Measurements from ENCODE around the gene APEH.
"Not testable (repeated sequence)": the region's sequence is repeated elsewhere in the genome, so short reads cannot be mapped to it uniquely, and the experiment has no call there.

Gene APEH

DNA sequence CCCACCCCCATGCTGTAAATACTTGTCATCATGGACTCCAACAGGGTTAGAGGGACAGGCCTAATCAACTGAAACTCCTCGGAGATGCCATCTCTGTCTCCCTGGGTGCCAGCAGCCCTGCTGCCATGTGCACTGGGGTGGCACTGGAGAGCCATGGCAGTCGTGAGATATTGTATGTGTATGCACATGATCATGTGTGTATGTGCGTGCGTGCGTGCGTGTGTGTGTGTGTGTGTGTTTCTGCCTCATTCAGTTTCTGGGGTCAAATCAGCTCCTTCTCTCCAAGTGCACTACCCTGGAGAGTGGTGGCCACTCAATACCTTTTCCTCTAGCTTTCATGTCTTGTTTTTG, 3.2 kb upstream of the APEH start:
- no peak for DNase-seq

DNA sequence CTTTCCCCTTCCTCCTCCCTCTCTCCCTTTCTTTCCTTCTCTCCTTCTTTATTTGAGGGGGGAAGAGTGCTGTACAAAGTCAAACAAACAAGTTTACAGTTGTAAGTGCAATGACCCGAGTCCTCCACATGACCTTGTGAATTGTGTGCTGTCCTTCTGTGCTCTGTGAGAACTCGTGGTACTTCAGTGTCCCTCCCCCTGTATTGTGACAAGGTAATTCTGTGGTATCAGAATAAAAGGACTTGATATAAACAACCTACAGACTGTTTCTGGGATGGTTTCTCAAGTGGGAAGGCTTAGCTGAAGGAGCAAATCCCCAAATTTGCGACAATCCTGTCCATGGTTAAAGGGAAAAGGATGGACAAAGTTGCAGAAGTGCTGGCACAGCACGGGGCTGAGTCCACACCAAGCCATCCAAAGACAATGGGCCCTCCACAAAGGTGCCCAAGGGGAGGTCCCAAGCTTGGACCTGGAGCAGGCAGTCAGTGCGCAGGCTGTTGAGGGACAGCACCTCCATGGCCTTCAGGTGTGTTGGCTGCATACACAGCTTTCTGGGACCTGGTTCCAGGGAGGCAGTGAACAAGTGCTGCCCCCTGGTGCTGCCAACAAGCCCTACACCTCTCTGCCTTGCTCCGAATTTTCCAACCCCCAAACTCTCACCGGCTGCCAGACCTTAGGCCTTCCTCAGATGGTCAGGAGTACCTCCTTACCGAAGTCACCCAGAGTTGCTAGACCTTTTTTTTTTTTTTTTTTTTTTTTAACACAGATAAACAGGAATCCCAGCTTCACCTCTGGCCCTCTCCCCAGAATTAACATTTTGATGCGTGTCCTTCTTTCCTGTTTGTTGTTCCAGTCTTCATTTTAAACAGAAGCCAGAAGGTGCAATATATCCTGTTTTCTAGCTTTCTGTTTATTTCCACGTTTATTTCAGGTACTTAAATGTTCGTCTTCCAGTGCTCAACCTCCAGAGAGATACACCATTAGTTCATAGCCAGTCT, 2.6 kb upstream of the APEH start:
- no peak for DNase-seq

DNA sequence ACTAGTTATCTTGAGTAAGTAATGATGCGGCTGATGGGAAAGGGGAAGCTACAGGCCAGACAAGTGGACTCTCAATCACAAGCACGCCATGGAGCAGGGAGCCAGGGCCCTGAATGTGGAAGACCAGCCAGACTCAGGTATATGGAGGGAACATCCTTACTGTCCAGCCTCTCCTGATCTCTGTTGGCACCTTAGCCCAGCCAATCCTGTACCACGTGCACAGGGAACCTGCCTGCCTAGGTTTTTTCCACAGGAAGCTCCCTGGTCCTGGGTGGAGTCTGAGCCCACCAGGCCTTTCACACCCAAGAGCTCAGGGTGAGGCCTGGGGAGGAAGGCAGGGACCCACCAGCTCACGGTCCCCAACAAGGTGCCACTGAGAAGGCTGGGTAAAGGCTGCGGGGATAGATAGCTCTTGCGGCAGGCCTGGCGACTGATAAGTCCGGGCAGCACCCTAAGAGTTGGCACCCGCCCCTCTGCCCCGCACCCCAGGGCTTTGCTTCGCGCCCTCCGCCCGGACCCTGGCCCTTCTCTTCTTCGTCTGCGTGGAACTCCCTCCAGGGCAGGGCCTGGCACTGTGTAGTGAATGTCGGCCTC, 933 bp upstream of the APEH start:
- no peak for DNase-seq

DNA sequence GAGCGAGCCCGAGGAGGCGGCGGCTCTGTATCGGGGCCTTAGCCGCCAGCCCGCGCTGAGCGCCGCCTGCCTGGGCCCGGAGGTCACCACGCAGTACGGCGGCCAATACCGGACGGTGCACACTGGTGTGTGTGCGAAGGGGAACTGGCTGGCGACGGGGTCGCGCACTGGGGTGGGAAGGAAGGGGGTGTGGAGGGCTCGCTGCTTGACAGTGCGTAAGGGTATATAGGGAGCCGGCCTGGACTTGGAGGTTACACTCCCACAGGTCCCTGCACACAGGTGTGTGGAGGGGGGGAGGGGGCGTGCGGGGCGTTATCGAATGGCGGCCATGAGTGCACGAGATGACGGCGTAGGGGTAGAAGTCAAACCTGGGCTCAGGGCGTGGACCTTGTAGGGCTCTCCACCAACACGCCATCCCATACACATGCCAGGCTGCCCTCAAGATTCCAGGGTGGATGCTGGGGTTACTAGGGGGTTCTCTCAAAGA, 389 bp downstream of the APEH start:
- DNase-seq = no peak

DNA sequence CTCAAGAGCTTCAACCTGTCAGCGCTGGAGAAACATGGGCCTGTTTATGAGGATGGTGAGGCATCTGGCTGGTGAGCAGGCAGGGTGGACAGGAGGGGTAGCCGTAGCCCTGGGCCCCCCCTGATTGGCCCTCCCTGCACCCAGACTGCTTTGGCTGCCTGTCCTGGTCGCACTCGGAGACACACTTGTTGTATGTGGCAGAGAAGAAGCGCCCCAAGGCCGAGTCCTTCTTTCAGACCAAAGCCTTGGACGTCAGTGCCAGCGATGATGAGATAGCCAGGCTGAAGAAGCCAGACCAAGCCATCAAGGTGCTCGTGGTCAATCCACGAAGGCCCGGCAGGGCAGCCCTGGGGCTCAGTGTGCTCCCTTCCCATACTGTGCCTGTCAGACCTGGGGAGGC, 1.8 kb downstream of the APEH start:
- no peak for DNase-seq

DNA sequence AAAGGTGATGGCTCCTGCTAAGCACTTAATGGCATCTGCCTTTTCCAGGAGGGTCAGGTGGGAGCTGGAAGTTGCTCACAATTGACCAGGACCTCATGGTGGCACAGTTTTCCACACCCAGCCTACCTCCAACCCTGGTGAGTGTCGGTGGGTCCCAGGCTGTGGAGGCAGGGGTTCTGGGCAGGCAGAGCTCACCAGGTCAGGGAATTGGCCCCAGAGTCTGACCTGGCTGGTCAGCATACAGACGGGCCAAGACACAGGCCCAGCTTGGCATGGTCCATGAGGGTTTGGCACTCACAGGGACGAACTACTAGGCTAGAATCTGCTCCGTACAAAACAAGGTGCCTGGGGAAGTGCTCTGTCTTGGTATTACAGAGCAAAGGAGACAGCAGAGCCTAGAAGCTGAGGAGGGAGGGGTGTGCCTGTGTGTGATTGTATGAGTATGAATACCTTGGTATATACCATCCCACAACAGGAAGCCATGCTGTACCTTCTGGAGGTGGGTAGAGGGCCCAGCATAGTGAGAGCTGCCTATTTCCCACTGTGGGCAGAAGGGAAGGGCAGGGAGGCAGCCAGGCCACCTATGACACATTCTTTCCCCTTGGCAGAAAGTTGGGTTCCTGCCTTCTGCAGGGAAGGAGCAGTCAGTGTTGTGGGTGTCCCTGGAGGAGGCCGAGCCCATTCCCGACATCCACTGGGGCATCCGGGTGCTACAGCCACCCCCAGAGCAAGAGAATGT, 6.5 kb downstream of the APEH start:
- no peak for DNase-seq

DNA sequence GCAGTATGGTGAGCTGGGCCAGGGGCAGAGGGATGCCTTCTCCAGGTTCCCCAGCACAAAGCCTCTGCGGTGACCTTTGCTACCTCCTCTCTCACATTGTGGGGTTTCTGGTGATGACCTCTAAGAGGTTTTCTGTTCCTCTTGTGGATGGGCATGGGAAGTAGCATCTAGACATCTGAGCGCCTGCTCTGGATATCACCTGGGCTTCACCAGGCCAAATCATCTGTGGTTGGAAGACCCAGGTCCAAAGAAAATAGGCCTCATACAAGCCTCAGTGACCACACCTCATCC, 7.0 kb downstream of the APEH start:
- DNase-seq = no peak

DNA sequence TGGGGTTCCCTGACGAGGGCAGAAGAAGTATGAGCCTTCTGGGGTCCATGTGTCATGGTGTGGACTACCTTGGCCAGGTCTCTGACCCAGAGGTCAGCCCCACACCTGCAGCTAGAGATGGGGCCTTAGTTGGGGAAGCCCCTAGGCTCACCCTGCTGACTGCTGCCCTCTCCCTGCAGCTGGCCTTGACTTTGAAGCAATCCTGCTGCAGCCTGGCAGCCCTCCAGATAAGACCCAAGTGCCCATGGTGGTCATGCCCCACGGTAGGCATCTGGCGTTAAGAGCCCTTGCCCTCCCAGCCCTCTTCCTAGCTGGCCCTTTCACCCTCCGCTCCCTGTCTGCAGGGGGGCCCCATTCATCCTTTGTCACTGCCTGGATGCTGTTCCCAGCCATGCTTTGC, 7.4 kb downstream of the APEH start:
- no peak for DNase-seq

DNA sequence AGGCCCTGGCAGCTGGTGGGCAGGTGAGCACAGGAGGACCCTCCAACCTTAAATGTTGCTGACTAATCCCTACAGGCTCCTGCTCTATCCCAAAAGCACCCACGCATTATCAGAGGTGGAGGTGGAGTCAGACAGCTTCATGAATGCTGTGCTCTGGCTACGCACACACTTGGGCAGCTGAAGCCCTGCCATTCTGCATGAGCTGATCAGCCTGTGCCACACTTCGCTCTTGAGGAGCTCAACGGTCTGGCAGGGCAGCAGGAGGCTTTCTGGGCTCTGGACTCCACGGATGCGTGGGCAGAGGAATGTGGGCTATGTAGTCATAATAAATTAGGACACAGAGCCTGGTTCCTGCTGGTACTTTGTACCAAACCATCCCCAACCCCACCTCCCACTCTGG, 9.0 kb downstream of the APEH start:
- no peak for DNase-seq

DNA sequence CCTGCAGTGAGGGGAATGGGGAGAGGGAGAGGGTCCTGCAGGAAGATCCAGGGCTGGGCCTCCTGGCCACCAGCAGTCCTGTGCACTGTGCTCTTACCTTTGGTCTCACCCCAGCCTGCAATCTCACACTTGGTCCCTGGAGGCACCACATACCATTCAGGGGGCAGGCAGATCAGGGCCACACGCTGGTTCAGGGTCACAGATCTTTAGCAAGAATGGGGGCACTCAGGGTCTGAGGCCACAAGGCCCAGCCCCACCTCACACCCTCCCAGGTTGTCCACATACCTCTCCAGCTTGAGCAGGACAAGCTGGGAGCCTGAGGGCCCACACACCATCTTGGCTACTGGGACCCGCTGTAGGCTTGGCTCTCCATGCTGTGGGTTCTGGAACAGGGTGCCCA, 10.3 kb downstream of the APEH start:
- not testable (repeated sequence) for DNase-seq

DNA sequence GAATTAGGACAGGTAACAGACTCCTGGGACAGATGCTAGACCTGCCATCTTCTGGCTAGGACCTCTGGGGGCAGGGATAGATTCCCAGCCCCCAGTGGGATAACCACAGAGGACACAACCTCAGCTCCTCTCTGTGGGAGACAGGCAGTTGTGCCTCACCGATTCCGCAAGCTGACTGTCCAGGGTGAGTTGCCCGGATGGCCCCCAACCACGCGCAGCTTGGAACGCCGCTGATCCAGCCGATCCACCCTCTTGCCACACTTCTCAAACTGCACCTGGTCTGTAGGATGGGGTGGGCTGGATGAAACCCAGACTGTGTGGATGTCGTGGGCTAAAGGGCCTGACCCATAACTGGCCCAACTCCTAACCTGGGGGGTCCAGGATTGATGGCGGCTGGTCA, 11.0 kb downstream of the APEH start:
- not testable (repeated sequence) for DNase-seq

DNA sequence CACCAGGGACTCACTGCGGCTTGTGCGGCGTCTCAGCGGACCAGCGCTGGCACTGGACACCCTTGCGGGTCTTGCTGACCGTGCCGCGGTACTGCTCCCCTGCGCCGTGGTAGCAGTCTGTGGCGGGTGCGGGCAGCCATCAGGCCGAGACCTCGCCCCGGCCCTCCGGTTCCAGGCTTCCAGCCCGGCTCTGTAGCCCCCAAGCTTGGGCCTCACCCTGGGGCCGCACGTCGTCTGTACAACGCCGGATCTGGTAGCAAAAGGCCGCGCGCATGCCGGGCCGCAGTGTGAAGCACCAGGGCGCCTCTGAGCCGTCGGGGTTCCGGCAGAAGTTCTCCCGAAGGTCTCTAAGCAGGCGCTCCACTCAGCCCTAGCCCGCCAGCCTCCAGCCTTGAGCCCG, 11.7 kb downstream of the APEH start:
- not testable (repeated sequence) for DNase-seq

DNA sequence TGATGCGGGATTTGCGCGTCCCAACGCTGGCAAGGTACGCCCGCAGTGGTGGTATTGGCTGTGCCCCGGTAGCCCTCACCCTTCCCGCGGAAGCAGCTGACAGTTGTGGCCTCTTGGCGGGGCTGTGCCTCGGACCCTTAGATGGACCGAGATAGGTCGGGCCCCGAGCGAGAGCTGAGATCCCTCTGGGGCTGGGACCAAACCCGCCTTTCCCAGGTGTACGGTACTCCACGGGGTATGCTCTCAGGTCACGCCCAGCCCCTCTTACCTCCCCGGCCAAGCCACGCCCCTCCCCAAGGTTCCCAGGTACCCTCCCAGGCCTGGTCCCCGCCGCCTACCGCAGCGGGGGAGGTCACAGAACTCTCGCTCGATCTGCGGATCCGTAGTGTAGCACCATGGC, 12.2 kb downstream of the APEH start:
- DNase-seq = not testable (repeated sequence)

DNA sequence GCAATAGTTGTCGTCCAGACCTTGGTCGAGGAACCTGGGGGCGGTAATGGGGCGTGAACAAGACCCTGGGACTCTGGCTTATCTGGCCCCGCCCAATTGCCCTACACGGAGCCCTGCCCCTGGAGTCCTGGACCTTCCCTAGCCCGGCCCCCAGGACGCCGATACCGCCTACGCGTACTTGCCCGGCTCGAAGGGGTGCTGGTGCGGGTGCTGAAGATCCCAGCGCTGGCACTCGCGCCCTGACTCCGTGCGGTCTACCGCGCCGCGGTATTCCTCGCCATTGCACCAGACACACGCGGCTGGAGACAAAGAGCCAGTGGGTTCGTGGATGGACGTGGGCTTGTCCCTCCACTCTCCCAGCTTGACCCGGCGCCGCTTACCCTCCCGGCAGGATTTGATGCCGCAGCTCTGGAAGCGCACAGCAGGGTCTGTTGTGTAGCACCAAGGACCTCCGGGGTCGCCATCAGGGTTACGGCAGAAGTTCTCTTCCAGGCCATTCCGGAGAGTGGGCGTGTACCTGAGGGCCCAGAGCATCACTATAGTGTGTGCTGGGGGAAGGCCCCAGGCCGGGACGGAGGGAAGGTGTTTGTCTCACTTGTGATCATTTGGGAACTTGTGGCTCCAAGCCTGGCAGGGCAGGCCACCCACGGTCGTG, 12.7 kb downstream of the APEH start:
- not testable (repeated sequence) for DNase-seq

DNA sequence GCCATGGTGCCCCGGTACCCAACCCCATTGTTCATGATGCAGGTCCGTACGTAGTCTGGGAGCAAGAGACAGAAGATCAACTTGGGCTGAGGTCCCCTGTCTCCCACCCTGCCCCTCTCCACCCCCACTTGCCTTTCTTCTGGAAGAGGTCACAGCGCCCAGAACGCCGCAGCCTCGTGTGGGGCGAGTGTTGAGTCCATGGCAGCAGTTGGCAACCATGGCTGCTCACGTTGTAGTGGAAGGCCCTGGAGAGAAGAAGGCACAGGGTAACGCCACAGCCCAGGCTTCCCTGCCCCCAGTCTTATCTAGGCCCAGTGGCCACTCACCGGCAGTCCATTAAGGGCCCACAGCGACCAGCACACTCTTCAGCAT, 13.3 kb downstream of the APEH start:
- DNase-seq = not testable (repeated sequence)

DNA sequence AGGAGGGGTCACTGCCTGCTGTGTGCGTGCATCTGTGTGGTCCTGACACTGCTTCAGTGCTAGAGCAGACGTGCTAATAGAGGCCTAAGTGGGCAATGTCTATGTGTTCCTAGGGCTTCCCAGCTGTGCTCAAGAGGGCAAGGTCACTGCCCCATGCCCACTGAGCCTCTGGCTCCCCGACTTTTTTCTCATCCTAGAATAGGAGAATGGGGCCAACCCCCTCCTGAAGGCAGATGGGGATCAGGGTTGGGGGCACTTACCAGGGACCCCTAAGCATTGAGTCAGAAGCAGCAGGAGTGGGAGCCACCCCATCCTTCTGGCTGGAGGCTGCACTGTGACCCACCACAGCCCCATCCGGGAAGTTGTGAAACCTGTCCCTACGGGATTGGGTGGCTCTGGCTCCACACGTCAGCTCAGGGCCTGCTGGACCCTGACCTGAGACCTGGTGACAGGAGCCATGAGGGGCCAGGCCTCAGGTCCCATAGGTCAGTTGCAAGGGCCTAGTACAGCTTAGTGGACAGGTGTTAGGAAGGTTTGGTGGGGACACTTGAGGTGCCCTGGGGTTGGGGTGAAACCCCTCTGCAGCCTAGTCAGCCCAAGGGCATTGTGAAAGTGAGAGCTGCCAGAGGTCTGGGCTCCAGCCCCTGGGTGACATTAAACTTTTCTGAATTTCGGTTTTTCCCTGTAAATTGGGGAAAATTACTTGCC, 14.3 kb downstream of the APEH start:
- DNase-seq = not testable (repeated sequence)

DNA sequence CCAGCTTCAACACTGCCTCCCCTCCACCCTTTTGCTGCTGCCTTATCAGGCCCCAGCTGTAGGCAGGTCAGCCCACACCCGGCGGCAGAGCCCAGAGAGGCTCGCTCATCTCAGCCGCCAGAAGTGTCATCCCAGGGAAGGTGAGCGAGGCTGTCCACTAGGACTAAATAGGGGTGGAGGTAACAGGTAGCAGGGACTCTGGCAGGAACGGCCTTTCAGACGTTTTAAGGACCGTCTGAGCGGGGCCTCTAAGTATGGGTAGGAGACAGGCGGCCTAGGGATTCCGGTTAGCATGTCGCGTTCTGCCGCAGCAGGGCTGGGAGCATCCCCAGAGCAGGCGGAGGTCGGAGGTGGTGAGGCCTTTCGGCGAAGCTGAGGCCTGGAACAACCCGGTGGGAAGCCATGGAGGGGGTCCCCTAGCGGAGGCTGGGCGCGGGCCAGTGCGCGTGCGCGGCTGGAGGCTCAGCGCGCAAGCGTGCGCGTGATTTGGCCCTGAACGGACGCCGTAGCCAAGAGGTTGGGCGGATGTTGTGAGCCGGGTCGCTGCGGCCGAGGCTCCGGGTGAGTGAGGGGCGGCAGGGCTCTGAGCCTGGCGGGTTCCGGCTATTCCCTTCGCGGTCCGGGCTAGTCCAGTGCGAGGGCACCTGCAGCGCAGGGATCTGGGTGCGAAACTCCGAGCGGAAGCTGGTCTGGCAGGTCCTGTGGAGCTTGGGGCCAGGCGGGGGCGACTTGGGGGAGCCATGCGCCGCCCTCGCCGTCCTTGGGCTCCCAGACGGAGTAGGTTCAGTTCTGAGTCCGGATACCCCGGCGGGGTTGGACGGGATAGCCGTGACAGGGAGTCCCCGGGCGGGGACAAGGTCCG, 15.1 kb downstream of the APEH start, which contains the start of the genes MST1 and RNF123:
Gene MST1 (minus strand): TSS at position 429 of the 862 bp plus-strand sequence. CDS start 783 bp downstream, outside the sequence.
Gene RNF123 (plus strand): TSS at position 512 of the 862 bp plus-strand sequence. CDS start 1,609 bp downstream, outside the sequence.
- no peak for DNase-seq

DNA sequence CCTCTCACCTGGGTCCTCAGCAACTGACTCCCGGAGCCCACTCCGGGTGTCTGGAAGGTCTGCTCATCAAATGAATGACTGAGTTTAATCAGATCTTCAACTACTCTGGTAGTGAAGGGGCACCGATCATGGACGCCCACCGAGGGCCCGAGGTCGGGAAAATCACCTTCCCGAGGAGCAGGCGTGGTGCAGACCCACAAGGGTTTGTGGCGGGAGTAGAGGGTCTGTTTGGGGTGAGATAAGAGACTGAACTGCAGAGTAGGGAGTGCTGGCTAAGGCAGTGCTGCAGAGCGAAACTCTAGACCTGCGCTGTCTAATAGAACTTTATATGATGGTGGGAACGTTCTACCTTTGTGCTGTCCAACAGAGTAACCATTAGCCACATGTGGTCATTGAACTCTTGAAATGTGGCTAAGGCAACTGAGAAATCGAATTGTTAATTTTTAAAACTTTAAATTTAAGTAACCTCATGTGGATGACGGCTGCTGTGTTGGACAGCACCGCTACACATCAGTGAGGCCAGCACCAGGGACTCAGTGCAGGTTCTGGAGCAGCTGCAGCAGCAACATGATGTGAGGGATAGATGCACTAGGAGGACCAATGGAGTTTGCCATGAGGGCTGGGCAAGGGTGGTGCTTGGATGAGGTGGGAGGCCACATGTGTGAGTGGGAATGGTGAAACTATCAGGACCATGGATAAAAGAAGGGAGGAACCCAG, 15.9 kb downstream of the APEH start:
- not testable (repeated sequence) for DNase-seq

DNA sequence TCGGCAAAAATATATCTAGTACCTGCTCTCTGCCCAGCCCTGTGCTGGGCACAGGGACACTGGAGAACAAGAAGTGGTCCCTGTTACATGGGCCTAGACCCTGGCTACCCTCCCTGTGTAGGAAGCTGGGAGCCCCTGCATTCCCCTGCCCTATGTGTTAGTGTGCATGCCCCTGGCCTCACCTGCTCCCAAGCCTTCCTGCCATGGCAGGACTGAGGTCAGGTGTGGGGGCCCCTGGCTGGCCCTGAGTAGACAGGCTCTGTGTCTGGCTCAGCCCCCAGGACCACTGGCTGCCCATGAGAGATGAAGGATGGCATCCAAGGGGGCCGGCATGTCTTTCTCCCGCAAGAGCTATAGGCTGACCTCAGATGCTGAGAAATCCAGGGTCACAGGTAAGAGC, 16.7 kb downstream of the APEH start:
- not testable (repeated sequence) for DNase-seq

DNA sequence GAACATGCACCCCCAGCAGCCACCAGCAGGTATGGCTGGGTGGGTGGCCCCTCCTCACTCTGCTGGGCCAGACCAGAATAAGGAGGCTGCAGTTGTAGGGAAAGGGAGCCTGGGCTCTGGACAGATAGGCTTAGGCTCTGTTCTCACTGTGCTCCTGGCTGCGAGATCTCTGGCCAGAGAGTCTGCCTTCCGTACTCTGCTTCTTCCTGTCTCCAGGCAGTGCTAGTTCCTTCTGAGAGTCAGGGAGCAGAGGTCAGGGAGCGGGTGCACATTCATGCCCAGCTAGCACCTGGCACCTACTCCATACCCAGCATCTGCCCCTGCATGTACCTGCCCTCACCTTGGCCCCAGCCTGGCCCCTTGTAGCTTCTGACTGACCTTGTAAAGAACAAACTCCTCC, 17.3 kb downstream of the APEH start:
- not testable (repeated sequence) for DNase-seq
